SW 1271 (cell line): Measurements from ENCODE around the gene RND3.

ENCODE experiments used
- DNase-seq, 2 experiments: peaks; one replicate each; lab custom pipeline; 2025; lab: John Stamatoyannopoulos, UW

RND3 gene

DNA sequence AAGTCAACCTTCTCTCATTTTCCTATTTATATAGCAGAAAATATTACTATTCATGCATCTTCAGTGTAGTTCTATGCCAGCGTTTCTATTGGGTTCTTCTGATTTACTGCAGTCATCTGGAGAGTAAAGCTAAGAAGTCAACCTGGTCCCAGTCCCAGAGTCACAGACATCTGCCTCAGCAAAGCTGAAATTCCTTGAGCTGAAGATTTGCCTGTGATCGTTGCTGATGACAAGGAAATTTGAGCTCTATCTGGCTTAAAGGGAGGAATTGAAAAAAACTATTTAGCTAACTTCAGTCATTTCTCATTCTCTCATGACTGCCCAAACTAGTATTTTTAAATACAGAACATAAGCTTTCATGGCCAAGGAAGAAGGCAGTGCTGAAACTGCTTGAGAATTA lies 45.7 kb downstream of the RND3 start:
- DNase-seq, result no peak

- no peak for DNase-seq
These were observed 46.2 kb downstream of the RND3 start for GRCh38 chr2:150441226-150441625.

DNA sequence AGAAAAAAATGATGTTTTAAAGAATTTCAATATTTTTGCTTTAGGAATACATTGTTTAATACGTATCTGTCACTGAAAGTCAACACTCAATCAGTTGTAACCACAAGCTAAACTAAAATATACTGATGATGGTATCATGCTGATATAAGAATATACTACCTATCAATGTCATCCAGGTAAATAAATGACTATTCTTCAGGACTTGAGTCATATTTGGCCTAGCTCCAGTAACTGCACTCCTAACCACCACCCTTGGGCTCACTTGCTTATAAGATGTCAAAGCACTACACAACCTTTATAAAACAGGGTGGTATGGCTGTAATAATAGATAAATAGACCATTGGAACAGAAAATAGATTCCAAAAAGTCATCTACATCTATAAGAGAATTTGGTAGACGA lies 48.8 kb downstream of the RND3 start:
- DNase-seq, result no peak

- no peak for DNase-seq
These were observed 49.4 kb downstream of the RND3 start for GRCh38 chr2:150438041-150438440.

DNA sequence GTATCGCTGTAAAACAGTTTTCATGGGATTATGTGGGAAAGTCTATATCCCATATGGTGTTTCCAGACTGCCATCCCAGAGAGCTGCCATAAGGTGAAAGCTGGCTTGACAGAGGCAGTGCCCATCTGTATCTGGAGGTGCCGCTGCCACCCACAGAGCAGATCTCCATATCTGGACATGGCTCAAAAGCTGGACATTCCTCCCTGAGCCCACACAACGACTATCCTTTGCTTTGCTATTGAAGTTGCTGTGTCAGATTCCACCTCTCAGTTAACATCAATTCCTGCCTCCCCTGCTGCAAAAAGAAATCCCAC lies 55.2 kb downstream of the RND3 start:
- DNase-seq, result no peak

DNA sequence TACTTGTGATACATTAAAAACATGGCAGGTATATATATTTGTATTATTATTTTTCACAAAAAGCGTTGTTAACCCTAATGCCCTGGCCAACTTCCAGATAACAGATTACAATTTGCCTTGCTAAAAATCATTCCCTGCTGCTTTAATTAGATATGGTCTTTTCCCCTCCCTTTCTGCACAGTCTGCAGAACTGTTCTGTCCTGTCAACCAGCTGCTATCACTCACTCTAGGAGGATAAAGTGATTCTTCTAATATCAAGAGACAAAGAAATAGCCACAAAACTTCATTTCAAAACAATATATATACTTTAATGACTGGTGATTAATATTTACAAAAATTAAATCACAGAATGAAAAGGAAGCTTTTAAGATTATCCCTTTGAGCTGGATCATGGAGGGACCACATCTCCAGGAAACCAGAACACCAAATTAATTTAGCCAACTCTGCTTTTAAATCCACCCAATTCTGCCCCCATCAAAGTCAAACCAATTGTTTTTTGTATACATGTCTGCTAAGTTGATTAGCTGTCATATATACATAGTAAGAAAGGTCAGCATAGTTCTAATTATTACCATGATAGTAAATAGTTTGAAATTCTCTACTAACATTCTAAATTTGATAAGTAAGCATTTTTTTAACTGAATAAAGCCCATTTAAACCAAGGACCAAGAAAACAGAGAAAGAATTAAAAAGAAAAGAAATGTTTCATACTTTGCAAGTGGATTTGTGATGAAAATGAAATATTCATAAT lies 55.7 kb downstream of the RND3 start:
- no peak for DNase-seq

- no peak for DNase-seq
These were observed 58.0 kb downstream of the RND3 start for GRCh38 chr2:150429384-150429961.

DNA sequence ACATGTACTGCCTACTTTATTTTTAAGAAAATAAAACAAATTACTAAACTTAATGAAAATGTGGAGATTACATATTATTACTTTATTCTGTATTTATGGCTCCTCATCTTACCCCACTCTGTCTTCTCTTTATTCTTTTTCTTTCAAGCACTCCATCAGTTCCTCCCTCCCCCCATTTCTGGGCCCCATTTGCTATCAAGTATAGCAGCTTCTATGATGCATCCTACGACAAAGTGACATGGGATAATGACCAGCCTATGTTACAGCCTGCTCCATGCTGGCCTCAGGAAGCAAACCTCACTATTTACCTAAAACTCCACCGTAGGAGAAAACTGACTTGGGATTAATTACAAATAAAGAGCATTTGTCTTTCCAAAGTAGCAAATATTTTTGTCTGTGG lies 58.8 kb downstream of the RND3 start:
- DNase-seq, result no peak

- no peak for DNase-seq
These were observed 60.2 kb downstream of the RND3 start for GRCh38 chr2:150427298-150427697.

- DNase-seq, result no peak
These were observed 60.7 kb downstream of the RND3 start for GRCh38 chr2:150426724-150427123.

- DNase-seq, result no peak
These were observed 61.2 kb downstream of the RND3 start for GRCh38 chr2:150426315-150426714.

DNA sequence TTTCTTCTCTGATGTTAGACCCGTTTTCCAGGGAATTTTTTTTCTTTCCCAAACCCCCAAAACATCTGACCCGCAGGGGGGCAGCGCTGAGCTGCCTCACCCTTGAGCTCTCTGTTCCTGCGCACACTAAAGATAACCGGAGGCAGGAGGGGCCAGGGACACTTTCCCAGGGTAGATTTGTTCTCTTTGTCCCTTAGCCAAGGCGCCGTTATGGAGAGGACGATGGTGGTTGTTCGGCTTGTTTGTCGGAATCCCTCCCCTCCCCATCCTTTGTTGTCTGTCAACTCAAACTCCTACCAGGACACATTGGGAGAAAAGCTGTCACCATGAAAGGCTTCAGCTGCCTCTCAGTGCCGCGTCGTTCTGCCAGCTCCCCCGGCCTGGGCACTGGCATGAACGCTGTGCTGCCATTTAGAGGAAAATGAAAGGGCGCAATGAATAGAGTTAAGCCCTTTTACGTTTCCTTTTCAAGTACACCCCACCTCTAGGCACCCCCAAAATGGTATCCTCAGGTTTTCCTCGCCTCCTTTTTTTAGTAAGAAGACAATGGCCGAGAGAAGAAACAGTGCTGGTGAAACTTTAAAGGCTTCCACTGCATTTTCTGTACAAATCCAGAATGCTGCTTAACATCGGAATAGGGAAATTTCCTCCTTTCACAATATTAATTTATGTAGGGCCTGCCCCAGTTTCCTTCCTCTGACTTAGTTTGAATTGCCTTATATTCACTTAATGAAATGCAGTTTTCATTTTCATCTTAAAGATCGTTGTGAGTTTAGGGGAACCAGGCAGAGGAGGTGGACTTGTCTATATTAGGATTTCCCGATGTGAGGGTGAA lies 62.1 kb downstream of the RND3 start:
- DNase-seq, result no peak

DNA sequence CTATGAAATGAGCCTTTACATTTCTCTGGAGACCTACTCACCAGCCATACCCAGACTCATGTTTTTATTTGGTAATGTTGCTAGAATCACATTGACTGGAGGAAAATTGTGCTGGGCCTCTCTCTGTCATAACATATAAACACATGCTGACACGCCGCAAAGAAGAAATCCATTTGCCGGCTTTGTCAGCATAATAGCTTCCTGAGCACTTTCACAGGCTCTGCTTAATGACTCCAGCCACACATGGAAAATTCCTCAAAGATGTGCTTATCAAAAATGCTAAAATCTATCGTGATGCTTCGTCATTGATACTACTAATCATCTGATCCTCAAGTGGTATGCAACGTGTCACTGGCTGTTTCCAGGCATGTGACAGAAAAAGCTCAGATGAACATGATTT lies 63.1 kb downstream of the RND3 start:
- DNase-seq, result no peak

GRCh38 chr2:150421126-150421651 lies 66.3 kb downstream of the RND3 start:
- no peak for DNase-seq

GRCh38 chr2:150418916-150419315 lies 68.6 kb downstream of the RND3 start:
- no peak for DNase-seq
